Fibroblast of mammary gland (primary cell): ENCODE results near the gene HSP90AB1.

Source experiments
- DNase-seq: peaks from one replicate; pipeline ENCODE4 v3.0.0-alpha.2; 2010; ENCODE audit warnings: low read depth
- H3K4me3 ChIP-seq: 2 replicates; pipeline ENCODE4 v1.5.1; 2011; ENCODE audit warnings: low read depth, mild to moderate bottlenecking, low read length, moderate library complexity; ENCODE audit not compliant: control insufficient read depth
- CTCF ChIP-seq: conservative IDR thresholded peaks from 2 replicates; pipeline ENCODE4 v1.5.1; 2011; ENCODE audit warnings: low read depth, low read length, inconsistent platforms; ENCODE audit not compliant: control insufficient read depth, insufficient read depth

The HSP90AB1 gene

DNA sequence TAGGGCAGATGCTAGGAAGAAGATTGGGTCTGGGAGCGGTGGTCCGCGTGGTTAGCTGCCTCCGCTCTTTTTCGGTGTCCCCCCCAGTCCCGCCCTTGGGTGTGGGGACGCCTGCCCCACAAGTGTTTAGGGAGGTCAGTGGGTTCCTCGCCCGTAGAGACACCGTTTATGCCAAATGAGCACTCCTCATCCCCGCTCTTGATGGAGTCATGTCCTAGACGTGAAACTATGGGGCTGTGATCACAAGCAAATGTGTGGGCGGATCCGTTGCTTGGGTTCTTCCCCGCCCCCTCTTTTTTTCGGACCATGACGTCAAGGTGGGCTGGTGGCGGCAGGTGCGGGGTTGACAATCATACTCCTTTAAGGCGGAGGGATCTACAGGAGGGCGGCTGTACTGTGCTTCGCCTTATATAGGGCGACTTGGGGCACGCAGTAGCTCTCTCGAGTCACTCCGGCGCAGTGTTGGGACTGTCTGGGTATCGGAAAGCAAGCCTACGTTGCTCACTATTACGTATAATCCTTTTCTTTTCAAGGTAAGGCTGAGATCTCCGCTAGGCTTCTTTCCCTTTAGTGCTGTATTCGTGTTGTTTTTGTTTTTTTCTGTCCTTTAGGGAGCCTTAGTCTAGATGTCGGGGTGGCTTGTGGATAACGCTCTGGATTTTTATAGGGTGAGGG, at the start of gene HSP90AB1:
HSP90AB1 (plus strand) TSS at position 439 of the 675 bp plus-strand sequence. CDS start 1,529 bp downstream, outside the sequence.
- TF ChIP-seq CTCF = no peak
- DNase-seq = peak; percentile 97
- peak within 1 kb of the TSS; percentile 100 for H3K4me3 ChIP-seq

GRCh38 chr6:44198684-44199083, 48.2 kb upstream of the HSP90AB1 start:
- TF ChIP-seq CTCF = no peak
- no peak overlapping the region for H3K4me3 ChIP-seq
- no peak for DNase-seq

DNA sequence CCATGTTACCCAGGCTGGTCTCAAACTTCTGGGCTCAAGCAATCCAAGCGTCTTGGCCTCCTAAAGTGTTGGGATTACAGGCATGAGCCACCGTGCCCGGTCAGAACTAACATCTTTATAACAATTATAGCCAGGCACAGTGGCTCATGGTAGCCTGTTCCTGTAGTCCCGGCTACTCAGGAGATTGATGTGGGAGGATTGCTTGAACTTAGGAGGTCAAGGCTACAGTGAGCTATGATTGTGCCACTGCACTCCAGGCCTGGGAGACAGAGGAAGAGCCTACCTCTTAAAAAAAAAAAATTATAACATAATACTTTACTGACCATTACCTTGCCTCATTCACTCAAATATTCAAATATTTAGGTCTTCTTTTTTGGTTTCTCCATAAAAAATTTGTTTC, 47.0 kb upstream of the HSP90AB1 start:
- H3K4me3 ChIP-seq = no peak overlapping the region
- no peak for DNase-seq
- no peak for TF ChIP-seq CTCF

- no peak for DNase-seq
- TF ChIP-seq CTCF = no peak
- H3K4me3 ChIP-seq = no peak overlapping the region
Observed at GRCh38 chr6:44201200-44201599, 45.7 kb upstream of the HSP90AB1 start.

- H3K4me3 ChIP-seq = no peak overlapping the region
- DNase-seq = no peak
- no peak for TF ChIP-seq CTCF
Observed at GRCh38 chr6:44201638-44202303, 45.1 kb upstream of the HSP90AB1 start.

DNA sequence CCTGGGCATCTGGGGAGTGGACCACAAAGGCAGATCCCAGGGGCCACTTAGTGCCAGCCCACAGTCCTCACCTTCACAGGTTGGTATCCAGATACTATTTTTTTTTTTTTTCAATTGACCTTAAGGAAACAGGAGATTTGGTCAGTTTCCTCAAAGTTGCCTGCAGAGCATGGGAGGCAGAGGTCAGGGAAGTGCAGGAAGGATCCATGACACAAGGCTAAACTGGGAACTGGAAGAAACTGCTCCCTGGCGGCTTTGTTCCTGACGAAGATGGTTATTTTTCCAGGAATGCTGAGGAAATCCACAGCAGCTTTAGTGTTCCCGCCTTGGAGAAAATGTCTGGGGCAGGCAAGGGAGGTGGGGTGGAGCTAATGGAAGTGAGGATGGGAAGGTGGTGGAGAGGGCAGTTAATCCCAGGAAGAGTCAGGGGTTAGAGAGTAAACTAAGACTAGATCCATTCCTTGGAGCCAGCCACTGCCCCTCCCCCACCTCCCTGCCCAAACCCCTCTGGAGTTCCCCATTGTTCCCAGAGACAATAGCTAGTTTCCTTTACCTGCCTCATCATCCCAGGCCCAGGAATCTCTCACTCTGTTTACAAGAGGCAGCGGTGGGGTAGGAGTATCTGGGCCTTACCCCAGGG, 44.4 kb upstream of the HSP90AB1 start:
- no peak for DNase-seq
- no peak for TF ChIP-seq CTCF
- no peak overlapping the region for H3K4me3 ChIP-seq
